IgD-negative memory B cell (primary cell): ENCODE data around the gene KRT15. TPM values are rescaled to one million over a fixed set of nuclear protein-coding genes. Genes with fewer than 3 reads are reported as not detected.

ENCODE experiments used
- H3K27ac Mint-ChIP-seq, 3 donors: one replicate each; pipeline ENCODE4 v1.8.0; 2020 to 2022; ENCODE audit warnings: mild to moderate bottlenecking in 3 of 3, mixed read lengths in 3 of 3, moderate library complexity in 1 of 3
- H3K27me3 Mint-ChIP-seq: one replicate; pipeline ENCODE4 v1.8.0; 2021; ENCODE audit warnings: mixed read lengths
- H3K36me3 Mint-ChIP-seq: one replicate; pipeline ENCODE4 v1.8.0; 2020; ENCODE audit warnings: mild to moderate bottlenecking, mixed read lengths
- H3K4me1 Mint-ChIP-seq, 3 donors: one replicate each; pipeline ENCODE4 v1.8.0; 2020 to 2022; ENCODE audit warnings: mixed read lengths in 3 of 3, mild to moderate bottlenecking in 1 of 3
- H3K4me3 Mint-ChIP-seq, 4 donors: one replicate each; pipeline ENCODE4 v1.8.0; 2020 to 2022; ENCODE audit warnings: mild to moderate bottlenecking in 4 of 4, mixed read lengths in 4 of 4, moderate library complexity in 3 of 4
- H3K9me3 Mint-ChIP-seq, 3 donors: one replicate each; pipeline ENCODE4 v1.8.0; 2020 to 2021; ENCODE audit warnings: mixed read lengths in 3 of 3, mild to moderate bottlenecking in 1 of 3
- polyA plus RNA-seq: library from polyadenylated mRNA; unstranded; fragments of 300-500 nt; fragmentation: Illumina TruSeq; gene quantifications from one replicate; pipeline ENCODE4 v1.2.3, GENCODE V29; 2021

KRT15 gene
- polyA plus RNA-seq, 1 donor from 2014 or later = not detected

DNA sequence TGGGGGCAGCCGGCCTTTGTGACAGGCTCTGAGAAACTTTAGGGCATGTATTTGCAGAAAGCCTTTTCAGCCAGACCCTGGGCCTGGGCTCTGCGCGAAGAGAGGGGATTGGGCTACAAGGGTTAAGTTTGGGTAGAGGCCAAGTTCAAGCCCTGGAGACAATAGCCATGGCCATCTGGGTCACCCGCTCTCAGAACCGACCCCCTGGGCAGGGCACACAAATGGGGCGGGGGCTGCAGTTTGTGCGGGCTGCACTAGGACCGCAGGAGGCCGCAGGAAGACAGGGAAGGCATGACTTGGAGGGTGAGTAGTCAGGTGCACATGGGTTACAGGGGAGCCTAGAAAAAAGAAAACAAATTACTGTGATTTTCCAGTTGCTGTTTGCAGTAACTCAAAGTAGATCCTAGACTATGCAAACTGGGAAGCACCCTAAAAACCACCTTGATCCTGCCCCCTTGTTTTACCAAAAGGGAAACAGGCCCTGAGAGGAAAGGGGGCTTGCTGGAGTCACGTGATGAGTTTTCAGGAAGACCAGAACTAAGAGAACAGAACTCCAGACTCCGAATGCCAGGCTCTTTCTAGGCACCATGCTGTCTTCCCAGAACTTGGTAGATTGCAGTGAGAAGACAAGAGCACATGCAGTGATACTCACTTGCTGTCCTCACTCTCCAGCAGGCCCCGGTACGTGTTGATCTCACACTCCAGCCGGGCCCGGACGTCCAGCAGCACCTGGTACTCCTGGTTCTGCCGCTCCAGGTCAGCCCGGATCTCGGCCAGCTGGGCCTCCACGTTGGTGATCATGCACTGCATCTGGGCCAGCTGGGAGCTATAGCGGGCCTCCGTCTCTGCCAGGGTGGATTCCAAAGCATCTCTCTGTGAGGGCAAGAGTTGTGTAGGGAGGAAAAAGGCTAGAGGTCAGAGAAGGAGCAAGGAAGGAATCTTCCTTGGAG lies 41.5 kb downstream of the KRT15 start:
- H3K4me1 Mint-ChIP-seq = peaks cover 0 to 3% (median 0%) of the 10 kb centered on the region in 3 donors

DNA sequence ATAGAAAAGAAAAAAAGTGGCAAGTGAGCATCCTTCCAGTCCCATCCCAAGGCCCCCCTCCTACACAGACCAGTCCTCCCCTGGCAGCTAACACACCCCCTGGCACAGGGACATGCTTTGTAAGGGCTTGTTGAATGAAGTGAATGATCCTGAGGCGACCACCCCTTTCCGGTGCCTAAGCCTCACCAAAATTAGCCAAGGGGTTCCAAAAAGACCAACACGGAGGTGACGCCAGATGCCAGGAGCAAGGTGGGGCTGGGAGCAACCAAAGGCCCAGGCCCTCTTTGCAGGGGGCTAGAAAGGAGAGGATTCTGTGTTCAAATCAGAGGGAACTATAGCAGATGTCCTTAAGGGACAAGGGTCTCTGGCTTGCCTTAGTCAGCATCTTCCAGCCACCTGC lies 43.3 kb downstream of the KRT15 start:
- Mint-ChIP-seq H3K27me3 (peaks cover 2% of the 10 kb centered on the region), H3K9me3 (peaks cover 0 to 11% (median 2%) of the 10 kb centered on the region in 3 donors), H3K4me3 (no peak overlapping the region), H3K4me1 (peaks cover 0 to 3% (median 0%) of the 10 kb centered on the region in 3 donors), H3K36me3 (no peaks in the 10 kb centered on the region), H3K27ac (no peak overlapping the region)

More for the DNA sequence above, 41.5 kb downstream of the KRT15 start:
- Mint-ChIP-seq H3K4me3 (no peak overlapping the region), H3K27ac (no peak overlapping the region), H3K9me3 (peaks cover 0 to 2% (median under 1%) of the 10 kb centered on the region in 3 donors), H3K36me3 (no peaks in the 10 kb centered on the region), H3K27me3 (peaks cover 2% of the 10 kb centered on the region)

DNA sequence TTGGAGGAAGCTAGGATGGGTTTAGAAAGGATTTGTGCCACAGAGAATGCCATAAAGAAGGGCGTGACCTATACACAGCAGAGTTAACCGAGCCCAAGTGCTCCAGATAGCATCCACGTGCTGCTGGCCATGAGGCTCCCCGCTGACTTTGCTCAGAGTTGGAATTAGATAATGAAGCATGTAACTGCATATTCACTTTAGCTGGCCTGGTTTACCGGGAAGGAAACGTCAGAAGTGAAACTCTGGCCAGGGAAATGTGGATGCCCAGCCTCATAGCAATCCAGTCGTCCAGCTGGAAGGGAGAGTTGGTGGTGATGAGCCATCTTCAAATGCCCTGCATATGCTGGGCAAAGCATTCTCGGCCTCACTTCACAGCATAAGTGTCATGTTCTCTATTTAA lies 43.8 kb downstream of the KRT15 start:
- no peak overlapping the region for H3K27ac Mint-ChIP-seq
- no peaks in the 10 kb centered on the region for H3K4me1 Mint-ChIP-seq
- peaks cover 2% of the 10 kb centered on the region for H3K27me3 Mint-ChIP-seq
- H3K9me3 Mint-ChIP-seq = peaks cover 0 to 11% (median 2%) of the 10 kb centered on the region in 3 donors
- H3K4me3 Mint-ChIP-seq = no peak overlapping the region
- H3K36me3 Mint-ChIP-seq = no peaks in the 10 kb centered on the region

DNA sequence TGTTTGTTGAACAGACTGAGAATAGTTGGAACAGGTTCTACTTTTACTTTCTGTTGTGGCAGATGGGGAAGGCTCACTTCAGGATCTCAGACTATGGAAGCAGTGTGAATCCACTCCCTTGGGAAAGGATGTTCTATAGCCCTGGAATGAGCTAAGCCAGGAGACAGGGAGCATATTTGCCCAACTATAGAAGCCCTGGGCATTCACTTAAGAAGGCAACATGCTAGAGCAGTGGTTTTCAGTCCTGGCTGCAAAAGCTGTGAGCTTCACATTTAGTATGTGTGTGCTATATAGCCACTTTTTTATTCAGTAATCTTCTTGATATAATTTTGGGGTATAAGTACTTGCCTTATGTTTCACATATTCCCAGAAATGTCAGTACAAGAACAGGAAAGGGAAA lies 50.3 kb downstream of the KRT15 start:
- Mint-ChIP-seq H3K27ac (no peak overlapping the region), H3K9me3 (peaks cover 0 to 20% (median 19%) of the 10 kb centered on the region in 3 donors), H3K36me3 (no peaks in the 10 kb centered on the region), H3K27me3 (peaks cover 17% of the 10 kb centered on the region), H3K4me1 (no peaks in the 10 kb centered on the region), H3K4me3 (no peak overlapping the region)

DNA sequence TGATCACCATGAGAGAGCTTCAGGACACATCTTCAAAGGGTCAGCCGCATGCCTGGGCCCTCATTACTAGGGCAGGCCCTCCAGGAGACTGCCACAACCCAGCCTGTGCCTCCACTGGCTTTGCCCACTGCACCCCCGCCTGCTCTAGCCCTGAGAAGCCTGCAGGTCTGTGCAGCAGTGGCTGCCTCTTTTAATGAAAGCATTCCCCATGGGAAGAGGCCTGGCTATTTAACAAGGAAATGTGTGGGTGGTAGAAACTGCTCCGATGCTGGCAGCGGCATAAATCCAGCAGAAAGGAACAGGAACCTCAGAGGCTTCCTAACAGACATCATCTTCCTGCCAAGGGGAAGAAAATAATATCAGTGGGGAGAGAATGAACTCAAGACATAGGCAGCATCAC lies 51.1 kb downstream of the KRT15 start:
- peaks cover 16% of the 10 kb centered on the region for H3K27me3 Mint-ChIP-seq
- H3K36me3 Mint-ChIP-seq = no peaks in the 10 kb centered on the region
- H3K9me3 Mint-ChIP-seq = peaks cover 0 to 20% (median 17%) of the 10 kb centered on the region in 3 donors
- no peaks in the 10 kb centered on the region for H3K4me1 Mint-ChIP-seq
- H3K27ac Mint-ChIP-seq = no peak overlapping the region
- H3K4me3 Mint-ChIP-seq = no peak overlapping the region

DNA sequence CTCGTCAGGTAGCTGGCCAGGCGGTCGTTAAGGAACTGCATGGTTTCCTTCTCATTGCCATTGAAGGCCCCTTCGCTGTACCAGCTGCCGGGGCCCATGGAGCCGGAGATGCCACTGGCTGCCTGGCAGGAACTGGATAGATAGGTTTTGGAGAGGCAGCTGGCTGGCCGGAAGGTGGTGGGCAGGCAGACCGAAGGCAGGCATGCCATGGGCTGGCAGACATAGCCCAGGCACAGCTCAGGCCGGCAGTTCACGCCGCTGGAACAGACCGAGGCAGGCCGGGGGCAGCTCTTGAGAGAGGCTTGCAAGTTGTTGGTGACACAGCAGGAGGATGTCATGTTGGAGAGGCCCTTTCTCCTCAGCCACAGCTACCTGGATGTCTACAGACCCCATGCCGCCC lies 51.7 kb downstream of the KRT15 start, which contains the start of gene KRT32:
TSS of gene KRT32 (minus strand) at position 399 of the 400 bp plus-strand sequence. CDS start at position 338, 61 bp downstream.
- Mint-ChIP-seq H3K9me3 (peaks cover 0 to 18% (median 17%) of the 10 kb centered on the region in 3 donors), H3K36me3 (no peaks in the 10 kb centered on the region), H3K27ac (no peak within 1 kb of the TSS), H3K4me3 (no peak within 1 kb of the TSS), H3K27me3 (peaks cover 16% of the 10 kb centered on the region), H3K4me1 (no peaks in the 10 kb centered on the region)

DNA sequence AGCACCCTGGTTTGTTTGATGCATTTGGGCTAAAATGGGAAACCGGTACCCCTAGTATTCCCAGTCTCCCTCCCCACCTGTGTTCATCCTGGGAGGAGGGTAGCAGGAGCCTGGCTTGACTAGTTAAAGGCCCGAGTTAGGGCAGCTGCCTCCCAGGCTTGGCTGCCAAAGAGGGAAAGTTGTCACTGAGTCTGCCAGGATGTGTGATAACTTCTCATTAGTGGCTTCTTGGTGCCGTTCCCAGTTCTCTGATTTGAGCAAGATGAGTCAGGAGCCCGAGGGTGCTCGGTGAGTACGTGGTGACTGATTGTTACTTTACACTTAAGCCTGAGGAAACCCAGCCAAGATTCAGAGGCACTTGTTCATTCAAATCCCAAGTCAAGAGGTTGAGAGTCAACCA lies 54.0 kb downstream of the KRT15 start:
- Mint-ChIP-seq H3K27ac (peak overlapping the region in 1 of 3 donors; percentile 87), H3K4me3 (no peak overlapping the region), H3K36me3 (no peaks in the 10 kb centered on the region), H3K27me3 (peaks cover 16% of the 10 kb centered on the region), H3K9me3 (peaks cover 0 to 15% (median 8%) of the 10 kb centered on the region in 3 donors), H3K4me1 (no peaks in the 10 kb centered on the region)

DNA sequence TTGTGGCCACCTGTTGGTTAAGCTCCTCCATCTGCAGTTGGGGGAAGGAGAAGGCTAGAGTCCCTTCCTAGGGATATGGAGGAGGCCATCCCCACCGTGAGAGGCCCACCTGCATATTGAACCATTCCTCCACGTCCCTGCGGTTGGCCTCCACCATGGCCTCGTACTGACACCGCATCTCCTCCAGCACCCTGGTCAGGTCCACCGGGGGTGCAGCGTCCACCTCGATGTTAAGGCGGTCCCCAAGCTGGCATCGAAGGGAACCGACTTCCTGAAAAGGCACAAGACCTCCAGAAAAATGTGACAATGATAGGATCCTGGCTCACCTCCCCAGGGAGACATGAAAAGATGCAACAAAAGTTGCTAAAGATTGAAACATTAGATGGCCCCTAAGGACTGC lies 54.5 kb downstream of the KRT15 start:
- H3K4me3 Mint-ChIP-seq = no peak overlapping the region
- H3K4me1 Mint-ChIP-seq = no peaks in the 10 kb centered on the region
- H3K27ac Mint-ChIP-seq = peak overlapping the region in 1 of 3 donors; percentile 87
- H3K9me3 Mint-ChIP-seq = peaks cover 0 to 11% (median 8%) of the 10 kb centered on the region in 3 donors
- H3K27me3 Mint-ChIP-seq = peaks cover 16% of the 10 kb centered on the region
- H3K36me3 Mint-ChIP-seq = no peaks in the 10 kb centered on the region

DNA sequence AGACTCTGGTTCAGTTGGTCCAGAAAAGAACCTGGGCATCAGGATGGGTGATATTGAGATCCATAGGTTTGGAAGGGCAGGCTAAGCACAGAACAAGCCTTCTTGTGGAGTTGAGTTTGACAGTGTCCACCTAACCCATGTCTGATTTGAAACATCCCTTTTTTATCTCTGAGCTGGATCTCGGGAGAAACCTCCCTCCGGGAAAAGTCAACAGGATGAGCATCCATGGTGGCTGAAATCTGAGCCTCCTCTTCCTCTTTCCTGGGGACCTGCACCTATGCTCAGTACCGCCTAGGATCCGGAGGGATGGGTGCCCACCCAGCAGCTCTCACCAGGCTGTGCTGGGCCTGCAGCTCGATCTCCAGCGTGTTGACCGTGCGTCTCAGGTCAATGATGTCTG lies 54.9 kb downstream of the KRT15 start:
- H3K27me3 Mint-ChIP-seq = peaks cover 15% of the 10 kb centered on the region
- H3K27ac Mint-ChIP-seq = no peak overlapping the region
- no peak overlapping the region for H3K4me3 Mint-ChIP-seq
- peaks cover 0 to 10% (median 8%) of the 10 kb centered on the region in 3 donors for H3K9me3 Mint-ChIP-seq
- H3K36me3 Mint-ChIP-seq = no peaks in the 10 kb centered on the region
- H3K4me1 Mint-ChIP-seq = no peaks in the 10 kb centered on the region

Other genes with a start within 250 kb of the KRT15 start
- gene KRTAP9-7, start 243.2 kb downstream of the KRT15 start, polyA plus RNA-seq = not detected
- gene KRTAP29-1, start 216.0 kb downstream of the KRT15 start, polyA plus RNA-seq = not detected
- gene KRTAP16-1, start 209.6 kb downstream of the KRT15 start, polyA plus RNA-seq = not detected
- not detected for gene KRTAP17-1, start 203.2 kb downstream of the KRT15 start, polyA plus RNA-seq
- not detected for gene KRT33A, start 168.1 kb downstream of the KRT15 start, polyA plus RNA-seq
- gene KRT33B, start 149.1 kb downstream of the KRT15 start, polyA plus RNA-seq = not detected
- gene KRT34, start 136.6 kb downstream of the KRT15 start, polyA plus RNA-seq = not detected
- gene KRT31, start 121.3 kb downstream of the KRT15 start, polyA plus RNA-seq = not detected
- not detected for gene KRT37, start 94.3 kb downstream of the KRT15 start, polyA plus RNA-seq
- not detected for gene KRT38, start 77.9 kb downstream of the KRT15 start, polyA plus RNA-seq
- gene KRT32, start 51.5 kb downstream of the KRT15 start, polyA plus RNA-seq = not detected
- gene KRT35, start 37.7 kb downstream of the KRT15 start, polyA plus RNA-seq = not detected
- not detected for gene KRT36, start 29.0 kb downstream of the KRT15 start, polyA plus RNA-seq
- gene KRT13, start 13.3 kb downstream of the KRT15 start, polyA plus RNA-seq = not detected
- not detected for gene KRT19, start 9.4 kb upstream of the KRT15 start, polyA plus RNA-seq
- gene KRT9, start 53.2 kb upstream of the KRT15 start, polyA plus RNA-seq = not detected
- not detected for gene KRT14, start 68.0 kb upstream of the KRT15 start, polyA plus RNA-seq
- gene KRT16, start 93.9 kb upstream of the KRT15 start, polyA plus RNA-seq = not detected
- not detected for gene KRT17, start 105.7 kb upstream of the KRT15 start, polyA plus RNA-seq
- gene EIF1, start 170.0 kb upstream of the KRT15 start, polyA plus RNA-seq = 1,505 TPM
- gene GAST, start 193.4 kb upstream of the KRT15 start, polyA plus RNA-seq = not detected
- gene HAP1, start 215.8 kb upstream of the KRT15 start, polyA plus RNA-seq = not detected